ENCODE data around the gene REL.

DNA sequence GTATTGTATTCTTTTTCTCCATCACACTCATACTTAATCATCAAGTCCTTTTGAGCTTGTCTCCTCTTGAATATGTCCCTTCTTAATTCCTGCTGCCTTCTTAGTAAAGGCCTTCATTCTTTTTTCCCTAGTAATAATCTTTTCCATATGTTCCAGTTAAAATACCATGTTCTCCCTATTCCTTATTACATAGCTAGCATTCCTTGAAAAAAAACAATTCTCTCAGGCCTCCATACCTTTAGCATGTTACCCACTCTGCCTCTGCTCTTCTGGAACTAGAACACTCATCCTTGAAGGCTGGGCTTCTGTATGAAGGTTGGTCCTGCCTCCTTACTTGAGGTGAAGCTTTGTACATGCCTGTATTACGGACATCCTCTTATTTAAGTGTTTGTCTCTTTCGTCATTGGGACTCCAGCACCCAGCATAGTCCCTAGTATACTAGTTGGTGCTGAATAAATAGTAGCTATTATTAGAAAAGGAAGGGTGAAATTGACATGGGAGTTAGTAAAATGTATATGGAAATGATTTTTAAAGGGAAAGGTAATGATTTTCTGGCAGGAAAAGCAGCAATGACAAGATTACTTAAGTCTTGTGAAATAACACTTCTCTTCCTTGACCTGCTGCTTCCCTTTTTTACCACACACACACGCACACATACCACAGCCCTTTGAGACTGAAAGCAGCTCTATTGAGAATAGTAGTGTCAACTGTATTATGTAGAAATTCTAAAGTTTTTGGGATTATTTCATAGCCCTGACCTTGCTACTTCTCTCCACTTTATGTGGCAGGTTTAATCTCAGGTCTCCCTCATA lies 45.6 kb downstream of the REL start:
- TF ChIP-seq CTCF (IDR thresholded peaks at IDR 0.05) = no peak
- TF ChIP-seq POLR2A (IDR thresholded peaks at IDR 0.05) = no peak
